ENCODE data around the gene KL.

DNA sequence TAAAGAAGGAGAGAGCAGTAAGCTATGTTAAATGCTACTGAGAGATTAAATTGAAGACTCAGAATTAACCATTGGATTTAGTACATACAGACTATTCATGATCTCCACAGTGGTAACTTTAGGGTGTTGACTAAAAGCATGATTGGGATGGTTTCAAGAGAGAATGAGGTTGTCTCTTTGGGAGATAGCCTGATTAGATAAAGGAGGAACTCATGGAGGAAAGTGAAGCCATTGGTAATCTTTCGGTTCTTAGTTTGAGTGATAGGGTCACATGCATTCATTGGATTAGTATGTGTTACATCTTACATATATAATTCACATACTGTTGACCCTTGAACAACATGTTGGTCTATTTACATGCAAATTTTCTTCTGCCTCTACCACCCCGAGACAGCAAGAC is 18.8 kb upstream of the KL start:
- TF ChIP-seq, protein P1, sequence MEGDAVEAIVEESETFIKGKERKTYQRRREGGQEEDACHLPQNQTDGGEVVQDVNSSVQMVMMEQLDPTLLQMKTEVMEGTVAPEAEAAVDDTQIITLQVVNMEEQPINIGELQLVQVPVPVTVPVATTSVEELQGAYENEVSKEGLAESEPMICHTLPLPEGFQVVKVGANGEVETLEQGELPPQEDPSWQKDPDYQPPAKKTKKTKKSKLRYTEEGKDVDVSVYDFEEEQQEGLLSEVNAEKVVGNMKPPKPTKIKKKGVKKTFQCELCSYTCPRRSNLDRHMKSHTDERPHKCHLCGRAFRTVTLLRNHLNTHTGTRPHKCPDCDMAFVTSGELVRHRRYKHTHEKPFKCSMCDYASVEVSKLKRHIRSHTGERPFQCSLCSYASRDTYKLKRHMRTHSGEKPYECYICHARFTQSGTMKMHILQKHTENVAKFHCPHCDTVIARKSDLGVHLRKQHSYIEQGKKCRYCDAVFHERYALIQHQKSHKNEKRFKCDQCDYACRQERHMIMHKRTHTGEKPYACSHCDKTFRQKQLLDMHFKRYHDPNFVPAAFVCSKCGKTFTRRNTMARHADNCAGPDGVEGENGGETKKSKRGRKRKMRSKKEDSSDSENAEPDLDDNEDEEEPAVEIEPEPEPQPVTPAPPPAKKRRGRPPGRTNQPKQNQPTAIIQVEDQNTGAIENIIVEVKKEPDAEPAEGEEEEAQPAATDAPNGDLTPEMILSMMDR (IDR thresholded peaks at IDR 0.05), result no peak
- TF ChIP-seq EZH2 (IDR thresholded peaks at IDR 0.05; ENCODE audit: borderline replicate concordance, insufficient read depth, low read depth, low read length, poor library complexity, severe bottlenecking), result no peak
